ENCODE results near the gene DZIP1L. TPM values are rescaled to one million over a fixed set of nuclear protein-coding genes. Genes with fewer than 3 reads are reported as not detected.

DZIP1L gene
- total RNA-seq, 1 experiment from 2014 or later, result 3.8 TPM

DNA sequence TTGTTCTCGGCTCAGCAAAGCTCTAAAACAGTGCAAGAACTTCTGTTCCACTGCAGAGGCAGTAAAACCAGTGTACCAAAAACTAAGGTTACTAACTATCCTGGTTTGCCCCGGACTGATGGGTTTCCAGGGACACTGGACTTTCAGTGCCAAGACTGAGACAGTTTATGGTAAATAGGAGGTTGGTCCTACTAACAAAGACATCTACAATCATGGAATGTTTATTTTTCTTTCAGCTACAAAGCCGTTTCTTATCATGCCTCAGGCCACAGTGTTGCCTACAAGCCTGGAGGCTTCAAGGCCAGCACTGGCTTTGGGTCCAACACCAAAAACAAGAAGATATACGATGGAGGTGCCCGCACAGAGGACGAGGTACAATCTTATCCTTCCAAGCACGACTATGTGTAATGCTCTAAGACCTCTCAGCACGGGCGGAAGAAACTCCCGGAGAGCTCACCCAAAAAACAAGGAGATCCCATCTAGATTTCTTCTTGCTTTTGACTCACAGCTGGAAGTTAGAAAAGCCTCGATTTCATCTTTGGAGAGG is 84.6 kb downstream of the DZIP1L start:
- ChIA-PET CTCF (no interaction called here), POLR2A (ENCODE audit: low non-redundant PET) (no interaction called here)
- TF ChIP-seq, protein P1, sequence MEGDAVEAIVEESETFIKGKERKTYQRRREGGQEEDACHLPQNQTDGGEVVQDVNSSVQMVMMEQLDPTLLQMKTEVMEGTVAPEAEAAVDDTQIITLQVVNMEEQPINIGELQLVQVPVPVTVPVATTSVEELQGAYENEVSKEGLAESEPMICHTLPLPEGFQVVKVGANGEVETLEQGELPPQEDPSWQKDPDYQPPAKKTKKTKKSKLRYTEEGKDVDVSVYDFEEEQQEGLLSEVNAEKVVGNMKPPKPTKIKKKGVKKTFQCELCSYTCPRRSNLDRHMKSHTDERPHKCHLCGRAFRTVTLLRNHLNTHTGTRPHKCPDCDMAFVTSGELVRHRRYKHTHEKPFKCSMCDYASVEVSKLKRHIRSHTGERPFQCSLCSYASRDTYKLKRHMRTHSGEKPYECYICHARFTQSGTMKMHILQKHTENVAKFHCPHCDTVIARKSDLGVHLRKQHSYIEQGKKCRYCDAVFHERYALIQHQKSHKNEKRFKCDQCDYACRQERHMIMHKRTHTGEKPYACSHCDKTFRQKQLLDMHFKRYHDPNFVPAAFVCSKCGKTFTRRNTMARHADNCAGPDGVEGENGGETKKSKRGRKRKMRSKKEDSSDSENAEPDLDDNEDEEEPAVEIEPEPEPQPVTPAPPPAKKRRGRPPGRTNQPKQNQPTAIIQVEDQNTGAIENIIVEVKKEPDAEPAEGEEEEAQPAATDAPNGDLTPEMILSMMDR (conservative IDR thresholded peaks at IDR 0.05; ENCODE audit: low read depth, low read length), result no peak
- TF ChIP-seq EZH2 (IDR thresholded peaks at IDR 0.05; ENCODE audit: borderline replicate concordance, low read depth, low read length, poor library complexity, severe bottlenecking), result no peak
- H3K4me1 ChIP-seq (ENCODE audit: insufficient read depth, low read length, poor library complexity, severe bottlenecking), result no peaks in the 10 kb centered on the region
- intact Hi-C loops (cut with micrococcal nuclease; ENCODE audit: unreplicated experiment), result no loop called here
- H3K36me3 ChIP-seq (ENCODE audit: insufficient read depth, low read length, poor library complexity, severe bottlenecking), result no peaks in the 10 kb centered on the region
- H3K27me3 ChIP-seq (replicated peaks; ENCODE audit: insufficient read depth, low read depth, low read length, poor library complexity), result no peaks in the 10 kb centered on the region
- H3K27ac ChIP-seq (ENCODE audit: low read depth, low read length, poor library complexity, severe bottlenecking), result no peak overlapping the region
- no peak for DNase-seq (ENCODE audit: low spot score)
- no peaks in the 10 kb centered on the region for H3K9me3 ChIP-seq (ENCODE audit: low read depth, low read length, poor library complexity, severe bottlenecking)
- BruUV-seq (replicated peaks), result no TSS peak
- H3K4me3 ChIP-seq (ENCODE audit: low read depth, low read length, poor library complexity, severe bottlenecking), result no peak overlapping the region

DNA sequence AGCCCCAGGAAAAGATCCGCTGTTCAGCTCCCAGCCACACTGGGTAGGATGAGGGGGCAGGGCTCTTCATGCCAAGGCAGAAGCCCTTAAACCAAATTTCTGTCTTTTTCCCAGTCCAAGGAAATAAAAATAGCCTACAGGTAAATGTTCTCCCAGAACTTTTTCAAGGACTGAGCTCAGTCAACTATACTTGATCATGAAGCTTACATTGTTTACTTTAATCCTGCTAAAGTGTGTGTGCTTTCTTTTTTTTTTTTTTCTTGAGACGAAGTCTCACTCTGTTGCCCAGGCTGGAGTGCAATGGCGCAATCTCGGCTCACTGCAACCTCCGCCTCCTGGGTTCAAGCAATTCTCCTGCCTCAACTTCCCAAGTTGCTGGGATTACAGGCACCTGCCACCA is 87.6 kb downstream of the DZIP1L start:
- TF ChIP-seq EZH2 (IDR thresholded peaks at IDR 0.05; ENCODE audit: borderline replicate concordance, low read depth, low read length, poor library complexity, severe bottlenecking), result no peak
- TF ChIP-seq, protein P1 (conservative IDR thresholded peaks at IDR 0.05; ENCODE audit: low read depth, low read length), result no peak
- intact Hi-C loops (cut with micrococcal nuclease; ENCODE audit: unreplicated experiment), result no loop called here
- H3K27ac ChIP-seq (ENCODE audit: low read depth, low read length, poor library complexity, severe bottlenecking), result no peak overlapping the region
- CTCF ChIA-PET, result no interaction called here
- no peaks in the 10 kb centered on the region for H3K9me3 ChIP-seq (ENCODE audit: low read depth, low read length, poor library complexity, severe bottlenecking)
- H3K4me3 ChIP-seq (ENCODE audit: low read depth, low read length, poor library complexity, severe bottlenecking), result no peak overlapping the region
- H3K4me1 ChIP-seq (ENCODE audit: insufficient read depth, low read length, poor library complexity, severe bottlenecking), result no peaks in the 10 kb centered on the region
- BruUV-seq (replicated peaks), result no TSS peak
- no peak for DNase-seq (ENCODE audit: low spot score)
- no peaks in the 10 kb centered on the region for H3K36me3 ChIP-seq (ENCODE audit: insufficient read depth, low read length, poor library complexity, severe bottlenecking)
- H3K27me3 ChIP-seq (replicated peaks; ENCODE audit: insufficient read depth, low read depth, low read length, poor library complexity), result no peaks in the 10 kb centered on the region
- POLR2A ChIA-PET (ENCODE audit: low non-redundant PET), result no interaction called here

DNA sequence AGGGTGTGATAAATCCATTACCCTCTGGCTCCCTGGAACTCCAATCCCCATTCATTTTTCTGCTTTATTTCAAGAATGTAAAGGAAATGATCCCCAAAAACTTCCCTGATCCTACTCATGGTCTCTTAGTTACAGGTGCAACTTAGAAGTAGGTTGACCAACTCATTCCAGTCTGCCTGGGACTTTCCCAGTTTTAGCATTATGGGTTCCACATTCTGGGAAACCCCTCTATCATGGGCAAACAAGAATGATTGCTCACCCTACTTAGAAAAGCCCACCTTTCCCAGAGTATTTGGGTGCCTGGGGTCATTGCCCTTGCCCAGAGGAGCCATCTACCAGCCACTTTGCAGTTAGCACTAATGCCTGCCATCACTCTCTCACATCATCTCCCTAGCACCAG is 89.9 kb downstream of the DZIP1L start:
- Histone ChIP-seq H3K9me3 (ENCODE audit: low read depth, low read length, poor library complexity, severe bottlenecking) (no peaks in the 10 kb centered on the region), H3K36me3 (ENCODE audit: insufficient read depth, low read length, poor library complexity, severe bottlenecking) (no peaks in the 10 kb centered on the region), H3K27ac (ENCODE audit: low read depth, low read length, poor library complexity, severe bottlenecking) (no peak overlapping the region), H3K27me3 (replicated peaks; ENCODE audit: insufficient read depth, low read depth, low read length, poor library complexity) (no peaks in the 10 kb centered on the region), H3K4me1 (ENCODE audit: insufficient read depth, low read length, poor library complexity, severe bottlenecking) (no peaks in the 10 kb centered on the region), H3K4me3 (ENCODE audit: low read depth, low read length, poor library complexity, severe bottlenecking) (no peak overlapping the region)
- no peak for DNase-seq (ENCODE audit: low spot score)
- ChIA-PET CTCF (no interaction called here), POLR2A (ENCODE audit: low non-redundant PET) (no interaction called here)
- TF ChIP-seq EZH2 (IDR thresholded peaks at IDR 0.05; ENCODE audit: borderline replicate concordance, low read depth, low read length, poor library complexity, severe bottlenecking), result no peak
- intact Hi-C loops (cut with micrococcal nuclease; ENCODE audit: unreplicated experiment), result no loop called here
- BruUV-seq (replicated peaks), result no TSS peak

DNA sequence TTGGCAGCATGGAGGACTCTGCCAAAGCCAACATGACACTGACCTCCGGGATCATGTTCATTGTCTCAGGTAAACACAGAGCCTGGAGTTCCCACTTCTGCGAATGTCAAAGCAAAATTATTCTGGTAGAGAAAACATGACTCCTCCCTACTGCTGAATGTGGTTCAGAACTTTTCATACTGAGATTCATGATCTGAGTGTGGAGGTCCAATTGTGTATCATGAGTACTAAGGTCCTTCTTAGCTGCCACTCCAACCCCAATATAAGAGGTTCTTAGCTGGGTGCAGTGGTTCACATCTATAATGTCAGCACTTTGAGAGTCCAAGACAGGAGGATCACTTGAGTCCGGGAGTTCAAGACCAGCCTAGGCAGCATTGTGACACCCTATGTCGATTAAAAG is 91.7 kb downstream of the DZIP1L start:
- Histone ChIP-seq H3K36me3 (ENCODE audit: insufficient read depth, low read length, poor library complexity, severe bottlenecking) (no peaks in the 10 kb centered on the region), H3K4me3 (ENCODE audit: low read depth, low read length, poor library complexity, severe bottlenecking) (no peak overlapping the region), H3K27me3 (replicated peaks; ENCODE audit: insufficient read depth, low read depth, low read length, poor library complexity) (no peaks in the 10 kb centered on the region), H3K4me1 (ENCODE audit: insufficient read depth, low read length, poor library complexity, severe bottlenecking) (no peaks in the 10 kb centered on the region), H3K27ac (ENCODE audit: low read depth, low read length, poor library complexity, severe bottlenecking) (no peak overlapping the region), H3K9me3 (ENCODE audit: low read depth, low read length, poor library complexity, severe bottlenecking) (no peaks in the 10 kb centered on the region)
- intact Hi-C loops (cut with micrococcal nuclease; ENCODE audit: unreplicated experiment), result no loop called here
- no peak for DNase-seq (ENCODE audit: low spot score)
- POLR2A ChIA-PET (ENCODE audit: low non-redundant PET), result no interaction called here
- CTCF ChIA-PET, result interaction anchor here (0.6 kb wide), 1 partner anchor 913 kb away, joined by 4 read pairs; no protein-coding TSS in a partner anchor
- TF ChIP-seq, protein P1 (conservative IDR thresholded peaks at IDR 0.05; ENCODE audit: low read depth, low read length), result no peak
- BruUV-seq (replicated peaks), result no TSS peak
